GM12874 (cell line): Measurements from ENCODE around the gene GRIN2C.

Experiments
- TF ChIP-seq, protein P1 (sequence below): IDR thresholded peaks from 2 replicates; pipeline ENCODE4 v1.5.1; 2011; ENCODE audit warnings: low read depth, mild to moderate bottlenecking, control low read depth, low read length, moderate library complexity; ENCODE audit not compliant: insufficient read depth

GRIN2C gene

DNA sequence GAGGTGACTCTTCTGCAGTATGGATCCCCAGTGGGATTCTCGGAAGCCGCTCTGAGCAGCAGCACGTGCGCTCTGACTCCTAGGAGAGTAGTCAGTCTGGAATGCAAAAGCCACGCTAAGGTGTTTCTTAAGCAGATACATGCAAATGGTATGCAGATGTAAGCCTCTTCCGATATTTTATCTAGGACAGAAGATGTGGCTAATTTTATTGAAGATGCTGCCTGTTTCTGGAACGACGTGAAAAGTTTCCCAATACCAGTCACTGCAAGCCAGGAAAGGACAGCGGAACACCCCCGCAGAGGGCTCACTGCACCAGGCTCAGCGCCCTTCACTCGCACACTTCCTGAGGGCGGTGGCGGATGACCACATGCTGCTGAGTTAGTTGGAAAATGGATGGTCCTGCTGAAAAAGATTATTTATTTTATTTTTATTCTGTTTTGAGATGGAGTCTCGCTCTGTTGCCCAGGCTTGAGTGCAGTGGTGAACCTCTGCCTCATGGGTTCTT is 23.6 kb upstream of the GRIN2C start:
- TF ChIP-seq, protein P1, sequence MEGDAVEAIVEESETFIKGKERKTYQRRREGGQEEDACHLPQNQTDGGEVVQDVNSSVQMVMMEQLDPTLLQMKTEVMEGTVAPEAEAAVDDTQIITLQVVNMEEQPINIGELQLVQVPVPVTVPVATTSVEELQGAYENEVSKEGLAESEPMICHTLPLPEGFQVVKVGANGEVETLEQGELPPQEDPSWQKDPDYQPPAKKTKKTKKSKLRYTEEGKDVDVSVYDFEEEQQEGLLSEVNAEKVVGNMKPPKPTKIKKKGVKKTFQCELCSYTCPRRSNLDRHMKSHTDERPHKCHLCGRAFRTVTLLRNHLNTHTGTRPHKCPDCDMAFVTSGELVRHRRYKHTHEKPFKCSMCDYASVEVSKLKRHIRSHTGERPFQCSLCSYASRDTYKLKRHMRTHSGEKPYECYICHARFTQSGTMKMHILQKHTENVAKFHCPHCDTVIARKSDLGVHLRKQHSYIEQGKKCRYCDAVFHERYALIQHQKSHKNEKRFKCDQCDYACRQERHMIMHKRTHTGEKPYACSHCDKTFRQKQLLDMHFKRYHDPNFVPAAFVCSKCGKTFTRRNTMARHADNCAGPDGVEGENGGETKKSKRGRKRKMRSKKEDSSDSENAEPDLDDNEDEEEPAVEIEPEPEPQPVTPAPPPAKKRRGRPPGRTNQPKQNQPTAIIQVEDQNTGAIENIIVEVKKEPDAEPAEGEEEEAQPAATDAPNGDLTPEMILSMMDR: no peak

DNA sequence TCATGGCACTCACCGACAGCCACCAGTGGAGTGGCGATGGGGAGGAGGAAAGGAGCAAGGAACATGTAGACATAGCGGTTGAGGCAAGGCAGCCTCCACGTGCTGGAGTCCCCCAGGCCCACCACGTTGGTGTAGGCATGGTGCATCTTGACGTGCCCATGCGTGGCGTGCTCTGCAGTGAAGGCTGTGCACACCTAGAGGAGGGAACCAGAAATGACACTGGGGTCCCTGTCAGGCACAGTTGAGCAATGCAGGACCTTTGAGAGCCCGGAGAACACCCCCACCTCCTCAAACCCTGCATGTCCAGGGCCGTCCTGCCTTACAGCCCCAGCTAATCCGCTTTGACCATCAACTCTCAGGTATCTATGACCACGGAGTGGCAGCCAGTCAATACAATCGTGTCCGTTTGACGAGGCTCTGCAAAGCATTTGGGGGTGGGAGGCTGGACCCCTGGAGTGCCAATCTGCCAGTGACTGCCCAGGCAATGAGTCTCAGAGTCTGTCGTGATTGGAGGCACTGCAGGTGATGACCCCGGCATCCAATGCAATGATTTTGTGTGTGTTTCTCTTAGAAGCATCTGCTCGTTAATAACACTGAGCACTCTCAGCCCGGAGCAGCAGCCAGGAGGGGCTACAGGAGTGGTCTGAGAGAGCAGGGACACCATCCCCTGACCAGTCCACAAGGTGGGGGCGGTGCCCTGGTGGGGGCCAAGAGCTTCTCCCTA is 23.0 kb upstream of the GRIN2C start:
- TF ChIP-seq, protein P1: no peak

DNA sequence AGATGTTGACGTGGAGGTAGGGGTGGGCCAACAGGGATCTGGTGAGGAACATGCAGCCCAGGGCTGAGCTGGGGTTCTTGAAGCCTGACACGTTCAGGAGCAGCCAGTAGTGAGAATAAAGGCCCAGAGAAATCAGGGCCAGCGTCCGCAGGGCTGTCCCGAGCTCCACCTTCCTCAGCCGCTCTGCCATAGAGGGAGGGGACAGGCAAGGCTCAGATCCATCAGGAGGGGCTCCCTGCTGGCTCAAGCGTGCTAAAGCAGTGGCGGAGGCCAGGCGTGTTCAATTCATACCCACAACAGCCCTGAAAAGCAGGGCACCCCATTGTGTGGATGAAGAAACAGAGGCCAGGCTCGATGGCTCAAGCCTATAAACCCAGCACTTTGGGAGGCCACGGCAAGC is 21.4 kb upstream of the GRIN2C start:
- TF ChIP-seq, protein P1: no peak

DNA sequence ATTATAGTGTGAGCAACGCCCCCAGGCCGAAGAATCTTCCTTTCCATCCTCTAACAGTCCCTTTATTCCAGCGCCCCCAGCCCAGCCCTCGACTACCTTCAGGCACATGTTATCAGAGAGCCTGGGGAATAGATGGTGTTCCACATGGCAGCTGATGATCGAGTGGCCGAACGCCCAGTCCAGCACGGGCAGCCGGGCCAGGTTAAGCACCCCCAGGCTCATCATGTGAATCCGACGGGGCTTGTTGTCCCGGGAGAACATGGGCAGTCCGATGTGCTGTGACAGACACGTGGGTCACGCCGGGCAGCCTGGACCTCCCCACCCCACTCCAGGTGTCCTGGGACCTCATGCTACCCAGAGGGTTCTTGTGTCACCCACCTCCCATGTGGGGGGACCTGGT is 19.6 kb upstream of the GRIN2C start:
- TF ChIP-seq, protein P1: no peak

DNA sequence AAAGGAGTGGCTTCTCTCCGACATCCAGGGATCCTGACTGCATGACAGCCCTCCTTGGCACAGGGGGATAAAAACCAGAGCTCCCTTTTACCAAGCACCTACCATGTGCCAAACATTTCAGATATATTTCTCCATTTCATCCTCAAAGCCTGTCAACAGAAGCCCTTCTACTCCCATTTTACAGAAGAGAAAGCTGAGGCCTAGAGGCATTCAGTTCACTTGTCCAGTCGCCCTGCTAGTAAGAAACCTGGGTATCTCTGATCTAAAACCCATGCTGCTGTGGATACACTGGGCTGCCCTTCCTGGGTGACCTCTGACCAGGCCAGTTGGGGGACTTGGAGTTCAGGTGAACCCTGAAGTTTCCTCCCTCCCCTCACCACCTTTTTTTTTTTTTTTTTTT is 19.0 kb upstream of the GRIN2C start:
- TF ChIP-seq, protein P1: no peak

DNA sequence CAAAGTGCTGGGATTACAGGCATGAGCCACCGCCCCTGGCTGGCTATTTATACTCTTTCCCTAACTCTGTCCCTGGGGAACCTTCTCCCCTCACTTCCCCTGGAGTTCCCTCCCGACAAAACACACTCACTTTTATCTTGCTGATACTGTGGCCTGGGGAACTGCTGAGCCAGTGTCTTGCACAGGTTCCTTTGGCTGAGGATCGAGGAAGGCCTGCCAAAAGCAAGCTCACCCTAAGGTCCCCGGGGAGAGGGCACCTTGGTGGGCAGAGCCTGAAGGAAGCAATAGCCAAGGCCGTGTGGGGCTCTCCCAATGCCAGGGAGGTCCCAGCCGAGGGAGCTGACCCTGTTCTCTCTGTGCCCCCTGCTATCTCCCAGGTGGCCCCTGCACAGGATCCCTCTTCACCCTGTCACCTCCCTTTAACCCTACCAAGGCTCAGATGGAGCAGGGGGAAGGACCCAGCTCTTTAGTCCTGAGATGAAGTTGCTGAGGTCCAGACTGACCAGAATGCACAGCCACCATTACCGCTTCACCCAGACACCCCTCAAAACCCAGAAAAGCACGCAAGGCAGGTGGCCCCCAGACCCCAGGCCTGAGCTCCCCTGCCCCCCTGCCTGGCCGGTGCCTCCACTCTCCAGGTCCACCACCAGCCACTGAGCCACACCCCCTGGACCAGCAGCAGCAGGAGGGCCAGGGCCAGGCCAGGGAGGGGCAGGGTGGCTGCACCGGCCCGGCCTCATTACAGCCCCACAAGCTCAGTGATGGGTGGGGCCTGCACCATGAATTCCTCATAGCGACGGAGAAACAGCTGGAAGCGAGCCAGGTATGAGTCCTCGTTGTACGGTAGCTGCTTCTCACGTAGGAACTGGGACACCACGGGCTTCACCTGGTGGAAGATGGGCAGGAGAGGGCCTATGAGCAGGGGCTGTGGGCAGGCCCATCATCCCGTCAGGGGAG is 18.2 kb upstream of the GRIN2C start:
- TF ChIP-seq, protein P1: no peak

DNA sequence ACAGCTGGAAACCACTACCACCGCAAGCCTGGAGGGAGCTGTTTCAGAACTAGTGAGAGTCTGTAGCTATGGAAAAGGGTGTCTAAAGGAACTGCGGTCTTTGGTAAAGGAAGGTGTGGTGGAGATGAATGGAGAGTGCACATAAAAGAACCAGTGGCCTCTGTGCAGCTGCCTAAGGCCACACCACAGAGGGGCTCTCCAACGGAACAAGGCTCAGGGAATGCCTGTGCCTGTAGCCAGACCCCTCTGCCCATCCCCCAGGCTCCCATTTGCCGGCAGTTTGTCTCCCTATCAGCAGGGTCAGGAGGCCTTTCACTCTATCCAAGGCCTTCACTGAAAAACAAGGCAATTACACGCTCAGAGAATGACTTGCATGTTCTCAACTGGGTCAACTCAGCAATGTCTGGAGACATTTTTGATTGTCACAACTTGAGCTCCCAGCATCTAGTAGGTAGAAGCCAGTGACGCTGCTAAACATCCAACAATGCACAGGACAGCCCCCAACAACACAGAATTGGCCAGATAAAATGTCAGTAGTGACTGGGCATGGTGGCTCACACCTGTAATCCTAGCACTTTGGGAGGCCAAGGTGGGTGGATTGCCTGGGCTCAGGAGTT is 16.4 kb upstream of the GRIN2C start:
- TF ChIP-seq, protein P1: no peak
